LHCN-M2 (cell line): ENCODE results near the gene TOX2. TPM values are rescaled to one million over a fixed set of nuclear protein-coding genes. Genes with fewer than 3 reads are reported as not detected.

Experiments
- DNase-seq: peaks from one replicate; pipeline ENCODE4 v3.0.0-alpha.2; 2012; ENCODE audit warnings: low read depth
- total RNA-seq: library from RNA; depleted of rRNA; stranded (reverse); fragments of >200 nt; gene quantifications from 2 replicates; pipeline ENCODE4 v1.2.3, GENCODE V29; 2014

Gene TOX2
- total RNA-seq, 1 experiment from 2014 or later: 1.6 TPM

DNA sequence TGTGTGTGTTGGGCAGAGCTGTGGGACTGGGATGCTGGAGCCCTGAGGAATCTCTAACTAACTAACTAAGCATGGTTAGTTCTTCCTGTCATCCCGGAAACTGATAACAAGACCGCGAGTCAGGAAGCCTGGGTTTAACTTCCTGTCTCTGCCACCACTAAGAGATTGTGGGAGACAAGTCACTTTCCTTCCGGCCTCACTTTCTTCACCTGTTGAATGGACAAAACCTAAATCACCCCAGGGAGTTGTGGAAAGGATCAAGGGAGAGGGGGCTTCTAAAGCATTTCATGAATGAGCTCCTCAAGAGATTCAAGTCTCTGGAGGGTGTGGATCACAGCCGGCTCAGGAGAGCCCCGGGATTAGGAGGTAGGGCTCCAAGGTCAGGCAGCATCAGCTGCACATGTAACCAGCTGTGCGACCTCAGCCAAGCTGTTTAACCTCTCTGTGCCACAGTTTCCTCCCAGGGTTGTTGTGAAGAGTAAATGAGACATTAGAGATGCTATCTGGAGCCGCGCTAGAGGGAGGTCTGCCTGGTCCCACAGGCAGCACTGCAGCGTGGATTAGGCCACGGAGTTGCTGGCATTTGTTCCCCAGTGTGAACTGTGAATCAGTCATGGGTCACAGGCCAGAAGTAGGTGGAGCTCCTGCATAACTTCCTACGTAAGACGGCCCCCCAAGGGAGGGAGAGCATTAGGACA lies 105.1 kb downstream of the TOX2 start:
- DNase-seq: peak; percentile 55

- DNase-seq: peak; percentile 11
These were observed 105.9 kb downstream of the TOX2 start for GRCh38 chr20:44020406-44021148.

DNA sequence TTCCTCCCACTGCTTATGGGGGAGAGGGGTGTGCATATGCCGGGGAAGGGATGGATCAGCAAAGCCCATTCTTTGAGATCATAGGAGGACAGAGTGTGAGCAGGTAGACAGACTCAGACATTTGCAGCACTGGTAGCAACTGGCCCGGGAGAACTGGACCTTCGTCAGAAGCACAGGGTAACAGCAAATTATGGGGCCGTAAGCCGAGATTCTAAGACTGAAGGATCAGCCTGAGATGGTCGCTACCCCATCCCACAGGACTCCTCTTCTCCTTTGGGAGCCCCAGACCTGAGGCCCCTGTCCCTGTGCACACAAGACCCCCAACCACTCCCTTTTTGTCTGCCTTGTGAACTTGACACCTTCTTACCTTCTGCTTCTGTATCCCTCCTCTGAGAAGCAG lies 106.5 kb downstream of the TOX2 start:
- no peak for DNase-seq

DNA sequence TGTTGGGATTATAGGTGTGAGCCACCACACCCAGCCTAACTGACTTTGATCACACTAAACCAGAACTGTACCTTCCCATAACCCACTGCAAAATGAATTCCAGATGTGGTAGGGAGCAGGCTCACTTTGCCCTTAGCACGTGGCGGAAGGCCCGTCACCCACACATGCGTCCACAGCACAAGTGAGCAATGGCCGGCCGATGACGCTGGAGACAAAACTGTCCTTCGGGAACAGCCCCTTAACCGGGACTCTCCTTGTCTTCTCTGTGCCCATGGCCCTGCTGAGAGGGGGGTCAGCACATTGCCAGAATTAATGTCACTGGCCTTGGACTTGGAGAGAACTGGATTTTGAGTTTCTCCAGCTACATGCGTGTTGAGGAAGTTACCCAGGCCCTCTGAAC lies 107.2 kb downstream of the TOX2 start:
- DNase-seq: no peak

DNA sequence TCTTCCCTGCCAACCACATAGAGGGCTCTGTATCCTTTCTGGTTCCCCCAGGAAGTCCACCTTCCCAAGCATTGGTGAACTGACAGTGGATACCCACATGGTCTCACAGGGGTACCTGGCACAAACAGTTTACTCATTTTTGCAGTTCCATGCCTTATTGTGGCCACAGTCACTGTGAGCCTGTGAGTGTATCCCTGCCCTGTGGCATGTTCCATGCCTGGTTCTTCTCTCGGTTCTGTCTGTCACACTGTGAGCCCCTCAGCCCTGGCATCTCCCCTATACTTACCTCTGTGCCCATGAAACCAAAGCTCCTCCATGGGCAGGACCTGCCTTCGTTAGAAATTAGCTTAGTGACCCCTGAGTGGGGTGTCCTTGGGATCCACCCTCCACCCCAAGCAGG lies 107.8 kb downstream of the TOX2 start:
- no peak for DNase-seq

DNA sequence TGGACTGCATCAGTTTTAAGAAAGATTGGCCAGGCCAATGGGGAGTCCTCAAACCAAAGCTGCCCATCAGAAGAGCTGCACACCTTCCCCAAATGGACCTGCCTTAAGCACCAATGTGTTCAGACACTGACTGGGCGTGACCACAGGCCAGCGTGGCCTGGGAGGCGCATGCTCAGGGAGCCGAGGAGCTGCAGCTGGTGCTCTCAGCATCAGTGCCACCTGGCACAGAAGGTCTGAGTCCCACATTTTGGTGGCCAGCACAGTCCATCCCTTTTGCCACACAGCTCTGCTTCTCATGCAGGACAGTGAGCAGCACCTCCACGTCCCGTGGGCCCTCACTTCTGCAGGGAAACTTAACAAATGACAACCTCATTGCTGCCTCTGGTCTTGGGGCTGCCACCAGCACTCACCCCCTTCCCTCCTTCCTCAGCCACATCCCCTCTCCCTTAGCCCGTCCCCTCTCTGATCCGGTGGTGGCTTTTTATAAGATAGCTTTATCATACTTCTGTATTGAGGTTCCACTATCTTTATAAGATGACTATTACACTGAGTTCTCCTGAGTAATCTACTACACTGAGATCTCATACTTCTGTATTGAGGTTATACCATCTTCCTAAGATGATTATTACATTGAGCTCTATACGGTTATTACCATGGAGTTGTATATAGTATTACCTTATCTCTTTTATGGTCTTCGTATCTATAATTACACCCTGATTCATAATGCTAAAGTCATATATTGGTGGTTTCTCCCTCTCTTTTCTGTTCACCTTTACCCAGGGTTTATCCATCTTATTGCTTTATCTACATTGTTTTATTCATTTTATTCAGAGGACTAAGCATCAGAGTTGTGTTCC lies 109.1 kb downstream of the TOX2 start:
- no peak for DNase-seq

DNA sequence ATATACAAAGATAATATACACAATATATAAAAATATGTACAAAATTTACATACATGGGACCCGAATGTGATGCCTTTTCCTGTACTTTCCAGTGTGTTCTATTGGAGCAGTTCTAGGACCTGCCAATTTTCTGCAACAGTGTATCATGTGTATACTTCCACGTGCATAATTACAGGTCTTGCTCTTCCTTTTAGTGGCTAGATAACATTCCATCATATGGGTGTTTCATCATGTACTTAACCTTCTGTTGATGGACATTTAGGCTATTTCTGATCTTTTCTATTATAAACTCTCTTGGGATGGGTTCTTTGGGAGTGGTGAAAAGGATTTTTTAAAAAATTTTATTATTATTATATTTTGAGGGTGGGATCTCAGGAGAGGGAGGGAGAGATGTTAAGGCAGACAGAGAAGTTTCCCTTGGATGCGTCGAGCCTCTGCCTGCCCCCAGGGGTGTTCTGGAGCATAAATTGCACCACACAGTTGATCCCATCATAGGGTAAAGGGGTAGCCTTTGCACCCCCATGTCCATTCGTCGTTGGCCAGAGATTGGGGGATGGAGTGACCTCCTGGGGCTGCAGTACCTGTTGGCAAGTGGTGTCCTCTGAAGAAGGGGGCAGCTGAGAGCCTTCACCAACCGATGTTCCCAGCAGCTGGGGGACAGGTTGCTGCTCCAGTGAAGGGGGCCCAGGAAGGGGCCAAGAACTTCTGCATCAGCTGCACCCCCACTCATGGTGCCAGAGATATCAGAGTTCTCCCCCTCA lies 110.3 kb downstream of the TOX2 start:
- no peak for DNase-seq

- DNase-seq: no peak
These were observed 111.1 kb downstream of the TOX2 start for GRCh38 chr20:44025756-44026155.

GRCh38 chr20:44026647-44027342 lies 112.1 kb downstream of the TOX2 start:
- DNase-seq: no peak

DNA sequence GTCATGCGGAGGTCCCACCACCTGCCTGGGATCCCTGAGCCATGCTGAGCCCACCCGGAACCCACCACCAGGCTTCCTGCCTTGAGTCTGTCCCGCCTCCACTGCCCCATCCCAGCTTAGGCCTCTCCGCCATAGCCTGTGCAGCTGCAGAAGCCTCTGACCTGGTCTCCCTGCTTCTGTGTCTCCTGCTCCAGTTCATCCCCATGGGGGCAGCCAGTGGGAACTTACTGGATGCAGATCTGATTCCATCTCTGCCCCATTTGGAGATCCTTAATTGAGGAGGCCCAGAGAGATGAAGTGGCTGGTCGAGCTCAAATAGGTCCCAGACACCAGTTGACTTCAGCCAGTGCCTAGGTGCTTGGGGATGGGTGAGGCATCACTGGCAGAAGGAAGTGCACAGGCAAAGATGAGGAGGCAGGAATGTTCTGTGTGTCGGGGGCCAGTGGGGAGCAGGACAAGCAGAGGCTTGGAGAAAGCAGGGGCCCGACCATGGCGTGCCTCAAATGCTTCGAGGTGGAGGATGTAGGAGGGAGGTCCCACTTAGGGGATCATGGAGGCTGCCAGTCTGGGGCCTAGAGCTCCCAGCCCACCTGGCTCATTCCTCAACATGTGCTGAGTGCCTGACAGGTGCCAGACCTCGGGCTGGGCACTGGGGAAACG lies 112.8 kb downstream of the TOX2 start:
- DNase-seq: no peak

DNA sequence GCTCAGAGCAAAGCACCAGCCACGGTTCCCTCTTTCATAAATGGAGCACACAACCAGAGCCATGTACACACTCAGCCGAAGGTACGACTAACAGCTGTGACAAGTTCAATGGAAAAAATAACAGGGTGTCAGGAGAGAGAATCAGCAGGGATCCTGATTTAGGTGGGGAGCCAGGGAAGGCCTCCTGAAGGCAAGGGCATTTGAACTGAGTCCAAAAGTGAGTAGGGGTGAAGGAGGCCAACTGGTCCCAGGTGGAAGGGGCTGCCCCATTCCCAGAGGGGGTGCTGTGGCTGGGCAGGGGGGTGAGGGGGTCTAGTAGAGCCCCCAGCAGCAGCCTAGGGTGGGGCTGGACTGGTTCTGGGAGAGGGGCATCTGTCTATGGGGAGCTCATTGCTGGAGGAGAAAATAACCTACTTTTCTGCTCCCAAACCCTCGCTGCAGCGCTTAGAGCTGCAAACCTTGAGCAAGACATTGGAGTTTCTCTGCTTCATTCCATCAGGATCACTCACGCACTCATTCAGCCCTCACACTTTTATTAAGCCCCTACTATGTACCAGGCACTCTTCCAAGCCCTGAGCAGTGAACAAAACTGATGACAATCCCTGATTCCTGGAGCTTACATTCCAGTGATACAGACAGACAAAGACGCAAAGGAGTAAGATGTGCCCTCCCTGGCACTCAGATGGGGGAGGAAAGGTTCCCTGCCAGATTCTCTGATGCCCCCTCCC lies 113.5 kb downstream of the TOX2 start:
- DNase-seq: no peak

- DNase-seq: no peak
These were observed 114.5 kb downstream of the TOX2 start for GRCh38 chr20:44028868-44029847.

- DNase-seq: no peak
These were observed 115.2 kb downstream of the TOX2 start for GRCh38 chr20:44029848-44030230.

DNA sequence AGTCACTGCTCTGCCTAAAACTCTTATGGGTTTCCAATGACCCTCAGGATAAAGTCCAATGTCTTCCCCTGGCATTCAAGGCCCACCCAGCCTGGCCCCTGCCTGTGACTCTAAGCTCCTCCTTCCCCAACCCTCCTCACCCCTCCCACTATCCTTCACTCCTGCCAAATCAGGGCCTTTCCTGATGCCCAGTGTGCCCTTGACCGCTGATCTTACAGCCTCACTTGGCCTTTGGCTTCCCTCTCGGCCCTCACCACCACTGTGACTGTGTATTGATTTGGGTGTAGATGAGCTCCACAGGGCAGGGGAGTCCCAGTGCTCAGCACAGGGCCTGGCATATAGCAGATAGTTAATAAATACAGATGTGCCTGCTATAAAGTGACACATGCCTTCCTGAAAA lies 115.7 kb downstream of the TOX2 start:
- DNase-seq: no peak

GRCh38 chr20:44031001-44031574 lies 116.4 kb downstream of the TOX2 start:
- no peak for DNase-seq

- no peak for DNase-seq
These were observed 117.3 kb downstream of the TOX2 start for GRCh38 chr20:44031781-44032582.
